ENCODE measurements around the gene IFT25.
"Not testable (repeated sequence)": the region's sequence is repeated elsewhere in the genome, so short reads cannot be mapped to it uniquely, and the experiment has no call there.

Gene IFT25

GRCh38 chr1:53881853-53882252 is 63.6 kb downstream of the IFT25 start:
- DNase-seq: not testable (repeated sequence)

- peak; percentile 76 for DNase-seq
Observed at GRCh38 chr1:53878492-53879105, 66.9 kb downstream of the IFT25 start.

- not testable (repeated sequence) for DNase-seq
Observed at GRCh38 chr1:53875150-53875549, 70.3 kb downstream of the IFT25 start.

- DNase-seq: no peak
Observed at GRCh38 chr1:53871773-53872484, 73.6 kb downstream of the IFT25 start.
